Stimulated activated CD8-positive, alpha-beta memory T cell treated with anti-CD3 and anti-CD28 coated beads, Interleukin-12 subunit alpha, Interleukin-12 subunit beta, amount 100 ng/mL, for 4 hours (primary cell): ENCODE results near the gene CYP4F22.
A peak's percentile ranks its signal among the peaks of the same experiment; 100 is the strongest.
"Not testable (repeated sequence)": the region's sequence is repeated elsewhere in the genome, so short reads cannot be mapped to it uniquely, and the experiment has no call there.

ENCODE experiments used
- DNase-seq: peaks from one replicate; pipeline ENCODE4 v3.0.0-alpha.2; 2020; ENCODE audit warnings: low read depth

Gene CYP4F22

GRCh38 chr19:15508035-15508710 lies at the start of gene CYP4F22:
CYP4F22 (plus strand) TSS chr19:15508525; CDS start chr19:15525337, 16,812 bp downstream.
- DNase-seq, result no peak

GRCh38 chr19:15461694-15462093 lies 46.6 kb upstream of the CYP4F22 start:
- no peak for DNase-seq

GRCh38 chr19:15463861-15464371 lies 44.4 kb upstream of the CYP4F22 start:
- DNase-seq, result peak; percentile 59

DNA sequence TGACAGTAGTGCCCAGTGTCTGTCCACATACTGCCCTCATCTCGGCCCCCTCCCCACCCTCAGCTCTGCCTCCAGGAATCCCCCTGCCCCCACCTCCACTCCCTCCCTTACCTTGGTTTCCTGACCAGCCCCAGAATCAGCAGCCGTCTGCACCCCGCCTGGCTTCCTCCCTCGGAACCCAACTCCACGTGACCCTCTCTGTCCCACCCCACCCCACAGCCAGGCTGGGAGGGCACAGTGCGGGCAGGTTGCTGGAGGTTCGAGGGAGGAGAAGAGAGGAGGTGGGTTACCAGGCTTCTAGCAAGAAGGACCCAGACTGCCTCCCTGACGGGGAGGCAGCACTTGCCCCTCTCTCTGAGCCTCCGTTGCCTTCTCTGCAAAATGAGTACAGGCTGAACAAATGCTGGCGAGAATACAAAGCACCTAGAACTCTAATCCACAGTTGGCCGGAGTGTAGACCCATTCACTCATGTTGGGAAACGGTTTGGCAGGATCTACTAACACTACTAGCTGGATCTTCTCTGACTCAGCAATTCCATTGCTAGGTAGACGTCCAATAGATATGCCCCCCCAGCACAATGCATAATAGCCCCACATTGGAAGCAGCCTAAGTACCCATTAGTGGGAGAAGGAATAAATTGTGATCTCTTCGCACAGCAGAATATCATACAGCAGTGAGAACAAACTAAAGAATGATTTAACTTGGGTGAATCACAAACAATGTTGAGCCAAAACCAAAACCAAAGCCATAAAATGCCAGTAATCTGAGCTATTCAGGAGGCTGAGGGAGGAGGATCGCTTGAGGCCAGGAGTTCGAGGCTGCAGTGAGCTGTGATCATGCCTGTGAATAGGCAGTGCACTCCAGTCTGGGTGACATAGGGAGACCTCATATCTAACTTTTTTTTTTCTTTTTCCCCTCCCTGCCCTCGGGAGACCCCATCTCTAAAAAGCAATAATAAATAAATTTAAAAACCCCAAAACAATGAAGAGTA lies 43.6 kb upstream of the CYP4F22 start, which contains the start of gene RASAL3:
Gene RASAL3 (minus strand): TSS at position 151 of the 992 bp plus-strand sequence. CDS start 186 bp downstream, outside the sequence.
- DNase-seq, result peak; percentile 51

GRCh38 chr19:15466851-15467733 lies 41.2 kb upstream of the CYP4F22 start:
- no peak for DNase-seq

DNA sequence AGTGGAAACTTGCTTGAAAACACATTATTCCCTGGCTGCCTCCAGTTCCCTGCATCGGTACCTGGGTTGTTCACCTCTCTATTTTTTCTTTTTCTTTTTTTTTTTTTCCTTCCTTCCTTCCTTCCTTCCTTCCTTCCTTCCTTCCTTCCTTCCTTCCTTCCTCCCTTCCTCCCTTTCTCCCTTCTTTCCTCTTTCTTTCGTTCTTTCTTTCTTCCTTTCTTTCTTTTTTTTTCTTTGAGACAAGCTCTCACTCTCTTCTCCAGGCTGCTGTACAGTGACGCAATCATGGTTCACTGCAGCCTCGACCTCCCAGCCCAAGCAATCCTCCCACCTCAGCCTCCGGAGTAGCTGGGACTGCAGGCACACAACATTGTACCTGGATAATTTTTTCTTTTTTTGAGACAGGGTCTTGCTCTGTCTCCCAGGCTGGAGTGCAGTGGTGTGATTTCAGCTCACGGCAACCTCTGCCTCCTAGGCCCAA lies 40.6 kb upstream of the CYP4F22 start:
- no peak for DNase-seq

- no peak for DNase-seq
Observed at GRCh38 chr19:15468675-15469512, 39.4 kb upstream of the CYP4F22 start.

GRCh38 chr19:15469513-15470297 lies 38.6 kb upstream of the CYP4F22 start:
- DNase-seq, result no peak

DNA sequence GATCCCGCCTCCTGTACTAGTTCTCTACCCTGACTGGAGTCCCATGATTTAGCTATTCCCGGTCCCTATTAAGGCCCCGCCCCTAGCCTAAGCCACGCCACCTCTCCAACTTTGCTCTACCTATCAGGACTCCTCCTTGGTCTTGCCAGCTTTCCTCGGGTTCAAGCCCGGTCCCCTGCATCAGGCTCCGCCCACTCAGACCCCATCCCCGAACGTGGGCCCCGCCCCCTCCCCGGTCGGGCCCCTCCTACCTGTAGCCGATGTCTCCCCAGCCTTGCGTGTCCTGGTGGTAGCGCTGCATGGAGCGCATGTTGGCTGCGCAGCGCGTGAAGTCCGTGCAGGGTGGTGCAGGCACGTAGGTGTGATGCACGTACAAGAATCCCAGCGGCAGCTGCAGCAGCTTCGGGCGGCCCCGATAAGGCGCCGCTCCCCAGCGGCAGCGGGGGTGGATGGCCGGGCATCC lies 36.7 kb upstream of the CYP4F22 start:
- no peak for DNase-seq

GRCh38 chr19:15473821-15474220 lies 34.5 kb upstream of the CYP4F22 start:
- not testable (repeated sequence) for DNase-seq

DNA sequence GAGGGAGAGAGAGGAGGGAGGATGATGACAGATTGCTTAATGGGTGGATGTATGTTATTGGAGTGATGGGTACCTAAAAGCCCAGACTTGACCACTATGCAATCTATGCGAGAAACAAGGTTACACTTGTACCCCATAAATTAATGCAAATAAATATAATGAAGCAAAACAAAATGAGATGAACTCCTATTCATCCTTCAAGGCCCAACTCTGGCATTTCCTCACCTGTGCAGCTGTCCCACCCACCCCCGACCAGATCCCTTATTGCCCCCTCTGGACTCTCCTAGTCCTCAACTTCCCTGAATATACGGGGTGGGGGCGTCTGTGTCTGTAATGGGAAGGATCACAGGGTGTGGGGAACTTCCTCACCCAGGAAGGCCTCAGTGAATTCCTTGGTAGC lies 33.2 kb upstream of the CYP4F22 start:
- DNase-seq, result no peak

GRCh38 chr19:15475611-15476010 lies 32.7 kb upstream of the CYP4F22 start:
- DNase-seq, result no peak

GRCh38 chr19:15476325-15476724 lies 32.0 kb upstream of the CYP4F22 start:
- no peak for DNase-seq

DNA sequence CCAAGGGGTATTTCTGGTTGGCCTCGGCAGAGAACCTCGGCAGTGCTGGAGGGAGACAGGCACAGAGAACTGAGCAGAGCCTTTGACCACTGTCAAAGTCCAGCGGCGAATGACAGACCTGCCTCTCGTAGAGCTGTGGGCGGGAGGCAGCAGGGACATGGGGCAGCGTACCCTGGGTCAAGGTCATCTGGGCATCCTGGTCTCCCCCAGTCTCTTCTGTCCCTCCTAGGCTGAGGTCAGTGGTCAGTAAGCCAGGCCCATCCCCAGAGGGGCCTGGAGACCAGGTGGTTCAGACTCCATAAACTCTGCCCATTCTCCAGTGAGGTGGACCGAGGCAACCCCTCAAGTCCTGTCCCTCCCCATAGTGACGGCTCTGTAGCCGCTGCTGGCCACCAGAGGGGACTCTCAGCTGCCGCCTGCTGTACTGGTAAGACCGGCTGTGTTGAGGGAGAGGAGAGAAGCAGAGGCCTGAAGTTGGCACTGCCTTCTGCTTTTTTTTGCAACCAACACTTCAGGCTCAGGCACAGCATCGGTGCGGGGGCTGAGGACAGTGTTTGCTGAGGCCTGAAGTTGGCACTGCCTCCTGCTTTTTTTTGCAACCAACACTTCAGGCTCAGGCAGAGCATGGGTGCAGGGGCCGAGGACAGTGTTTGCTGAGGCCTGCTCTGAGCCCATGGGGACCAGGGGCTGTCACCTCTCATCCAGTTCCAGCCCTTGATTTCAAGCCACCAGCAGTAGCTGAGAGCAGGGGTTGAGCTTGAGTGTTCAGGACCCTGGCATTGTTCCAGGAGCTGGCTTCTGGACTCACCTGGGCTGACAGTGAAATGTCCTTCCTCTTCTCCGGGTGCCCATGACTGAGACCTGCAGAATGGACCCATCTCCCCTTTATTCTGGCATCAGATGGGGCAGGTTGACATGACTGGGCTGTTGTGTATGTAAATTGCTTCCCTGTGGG lies 28.7 kb upstream of the CYP4F22 start, which contains the start of gene PGLYRP2:
Gene PGLYRP2 (minus strand): TSS at position 111 of the 955 bp plus-strand sequence. CDS start 130 bp downstream, outside the sequence.
- no peak for DNase-seq

- DNase-seq, result not testable (repeated sequence)
Observed at GRCh38 chr19:15480996-15481395, 27.3 kb upstream of the CYP4F22 start.

DNA sequence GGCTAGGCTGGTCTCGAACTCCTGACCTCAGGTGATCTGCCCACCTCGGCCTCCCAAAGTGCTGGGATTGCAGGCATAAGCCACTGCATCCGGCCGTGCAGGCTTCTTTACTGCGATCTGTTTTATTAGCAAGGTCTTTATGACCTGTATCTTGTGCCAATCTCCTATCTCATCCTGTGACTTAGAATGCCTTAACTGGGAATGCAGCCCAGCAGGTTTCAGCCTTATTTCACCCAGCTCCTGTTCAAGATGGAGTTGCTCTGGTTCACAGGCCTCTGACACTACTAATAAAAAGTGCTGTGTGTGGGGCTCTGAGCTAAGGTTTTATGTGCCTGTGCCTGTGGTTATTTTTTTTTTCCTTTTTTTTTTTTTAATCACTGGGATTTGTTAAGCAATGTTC lies 22.6 kb upstream of the CYP4F22 start:
- not testable (repeated sequence) for DNase-seq

- no peak for DNase-seq
Observed at GRCh38 chr19:15487038-15487437, 21.3 kb upstream of the CYP4F22 start.
